Loucy (cell line): Measurements from ENCODE around the gene UBE2O.

Source experiments
- H2AFZ ChIP-seq: fragments of 200-600 bp; sonication (generic); 2 replicates; pipeline ENCODE4 v1.6.0; 2016; ENCODE audit warnings: antibody characterized with exemption, mild to moderate bottlenecking, low read length, moderate library complexity
- H3F3A ChIP-seq: fragments of 200-600 bp; 2 replicates; pipeline ENCODE4 v1.6.0; 2016; ENCODE audit warnings: antibody characterized with exemption, low read depth, mild to moderate bottlenecking
- H3K27me3 ChIP-seq: fragments of 200-600 bp; sonication (generic); 2 replicates; pipeline ENCODE4 v1.6.1; 2014; ENCODE audit warnings: low read length, mild to moderate bottlenecking; ENCODE audit not compliant: insufficient read depth, poor library complexity, severe bottlenecking
- H3K36me3 ChIP-seq: fragments of 200-600 bp; sonication (generic); 2 replicates; pipeline ENCODE4 v1.6.1; 2016; ENCODE audit warnings: low read length; ENCODE audit not compliant: insufficient read depth
- H3K4me1 ChIP-seq: fragments of 200-600 bp; sonication (generic); 2 replicates; pipeline ENCODE4 v1.5.1; 2014; ENCODE audit warnings: low read length, mild to moderate bottlenecking; ENCODE audit not compliant: insufficient read depth, poor library complexity, severe bottlenecking
- H3K4me2 ChIP-seq: fragments of 200-600 bp; sonication (generic); 2 replicates; pipeline ENCODE4 v1.6.0; 2014; ENCODE audit warnings: antibody characterized with exemption, low read length, low read depth, mild to moderate bottlenecking; ENCODE audit not compliant: poor library complexity, severe bottlenecking
- H3K4me3 ChIP-seq: fragments of 200-600 bp; sonication (generic); 2 replicates; pipeline ENCODE4 v1.5.1; 2014; ENCODE audit warnings: low read length, mild to moderate bottlenecking, mixed read lengths; ENCODE audit not compliant: poor library complexity, severe bottlenecking
- H3K79me2 ChIP-seq: fragments of 200-600 bp; sonication (generic); 2 replicates; pipeline ENCODE4 v1.6.1; 2014; ENCODE audit warnings: low read length; ENCODE audit not compliant: insufficient read depth
- H3K9ac ChIP-seq: fragments of 200-600 bp; sonication (generic); 2 replicates; pipeline ENCODE4 v1.6.0; 2014; ENCODE audit warnings: mild to moderate bottlenecking, low read depth, low read length, moderate library complexity; ENCODE audit not compliant: poor library complexity, severe bottlenecking
- H3K9me2 ChIP-seq: fragments of 200-600 bp; sonication (generic); replicated peaks from 2 replicates; pipeline ENCODE4 v1.6.1; 2016; ENCODE audit warnings: low read depth, low read length, mixed read lengths
- H3K9me3 ChIP-seq: fragments of 200-600 bp; sonication (generic); 2 replicates; pipeline ENCODE4 v1.6.1; 2014; ENCODE audit warnings: mild to moderate bottlenecking, antibody characterized with exemption, low read length, low read depth; ENCODE audit not compliant: insufficient read depth
- H4K20me1 ChIP-seq: fragments of 200-600 bp; sonication (generic); 2 replicates; pipeline ENCODE4 v1.6.0; 2014; ENCODE audit warnings: antibody characterized with exemption, low read length, mild to moderate bottlenecking; ENCODE audit not compliant: insufficient read depth, poor library complexity, severe bottlenecking
- EZH2phosphoT487 ChIP-seq: fragments of 200-600 bp; IDR thresholded peaks from 2 replicates; pipeline ENCODE4 v1.6.1; 2018; ENCODE audit warnings: antibody characterized with exemption, mild to moderate bottlenecking, moderate library complexity, borderline replicate concordance
- TF ChIP-seq, protein P1 (sequence below): fragments of 200-600 bp; sonication (generic); conservative IDR thresholded peaks from 2 replicates; pipeline ENCODE4 v1.5.1; 2014; ENCODE audit warnings: mild to moderate bottlenecking, antibody characterized with exemption, low read length

Gene UBE2O

DNA sequence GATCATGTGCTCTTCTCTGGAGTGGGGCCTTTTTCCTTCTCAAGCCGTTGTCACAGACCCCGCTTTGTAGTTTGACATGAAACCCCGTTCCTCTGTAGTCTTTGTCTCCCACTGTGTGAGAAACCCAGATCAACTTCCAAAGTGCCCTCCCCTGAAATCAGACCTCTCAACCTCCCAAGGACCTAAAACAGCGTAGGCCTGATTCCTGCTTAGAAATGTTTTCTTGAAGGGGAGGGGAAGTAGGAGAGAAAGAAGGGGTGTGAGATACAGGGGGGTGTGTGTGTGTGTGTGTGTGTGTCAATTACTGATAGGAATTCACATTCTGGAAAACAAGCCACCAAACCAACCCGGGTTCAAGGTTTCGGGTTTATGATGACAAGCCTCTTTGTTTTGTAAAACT is 1.4 kb downstream of the UBE2O start:
- Histone ChIP-seq H3K9me3 (no peaks in the 10 kb centered on the region), H3K4me1 (peaks cover 49% of the 10 kb centered on the region), H3K9me2 (no peaks in the 10 kb centered on the region), H4K20me1 (peaks cover 59% of the 10 kb centered on the region), H3K9ac (peak overlapping the region; percentile 87), H3K4me3 (peak overlapping the region; percentile 95), H3F3A (no peaks in the 10 kb centered on the region), H2AFZ (no peak overlapping the region), H3K79me2 (peaks cover 65% of the 10 kb centered on the region), H3K27me3 (no peaks in the 10 kb centered on the region), H3K36me3 (no peaks in the 10 kb centered on the region), H3K4me2 (peak overlapping the region; percentile 90)
- TF ChIP-seq, protein P1, sequence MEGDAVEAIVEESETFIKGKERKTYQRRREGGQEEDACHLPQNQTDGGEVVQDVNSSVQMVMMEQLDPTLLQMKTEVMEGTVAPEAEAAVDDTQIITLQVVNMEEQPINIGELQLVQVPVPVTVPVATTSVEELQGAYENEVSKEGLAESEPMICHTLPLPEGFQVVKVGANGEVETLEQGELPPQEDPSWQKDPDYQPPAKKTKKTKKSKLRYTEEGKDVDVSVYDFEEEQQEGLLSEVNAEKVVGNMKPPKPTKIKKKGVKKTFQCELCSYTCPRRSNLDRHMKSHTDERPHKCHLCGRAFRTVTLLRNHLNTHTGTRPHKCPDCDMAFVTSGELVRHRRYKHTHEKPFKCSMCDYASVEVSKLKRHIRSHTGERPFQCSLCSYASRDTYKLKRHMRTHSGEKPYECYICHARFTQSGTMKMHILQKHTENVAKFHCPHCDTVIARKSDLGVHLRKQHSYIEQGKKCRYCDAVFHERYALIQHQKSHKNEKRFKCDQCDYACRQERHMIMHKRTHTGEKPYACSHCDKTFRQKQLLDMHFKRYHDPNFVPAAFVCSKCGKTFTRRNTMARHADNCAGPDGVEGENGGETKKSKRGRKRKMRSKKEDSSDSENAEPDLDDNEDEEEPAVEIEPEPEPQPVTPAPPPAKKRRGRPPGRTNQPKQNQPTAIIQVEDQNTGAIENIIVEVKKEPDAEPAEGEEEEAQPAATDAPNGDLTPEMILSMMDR, result no peak
- no peak for TF ChIP-seq EZH2phosphoT487

DNA sequence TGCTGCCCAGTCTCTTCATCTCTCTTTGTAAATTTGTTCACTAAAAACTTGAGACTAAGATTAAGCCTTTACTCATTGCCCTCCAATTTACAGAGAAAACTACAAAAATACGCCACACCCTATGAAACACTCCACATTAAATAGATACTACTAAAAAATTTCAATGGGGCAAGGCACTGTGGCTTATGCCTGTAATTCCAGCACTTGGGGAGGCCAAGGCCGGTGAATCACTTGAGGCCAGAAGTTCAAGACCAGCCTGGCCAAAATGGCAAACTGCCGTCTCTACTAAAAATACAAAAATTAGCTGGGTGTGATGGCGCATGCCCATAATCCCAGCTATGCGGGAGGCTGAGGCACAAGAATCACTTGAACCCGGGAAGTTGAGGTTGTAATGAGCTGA is 3.8 kb downstream of the UBE2O start:
- peaks cover 71% of the 10 kb centered on the region for H4K20me1 ChIP-seq
- H3K79me2 ChIP-seq, result peaks cover 88% of the 10 kb centered on the region
- peak overlapping the region; percentile 90 for H3K4me2 ChIP-seq

DNA sequence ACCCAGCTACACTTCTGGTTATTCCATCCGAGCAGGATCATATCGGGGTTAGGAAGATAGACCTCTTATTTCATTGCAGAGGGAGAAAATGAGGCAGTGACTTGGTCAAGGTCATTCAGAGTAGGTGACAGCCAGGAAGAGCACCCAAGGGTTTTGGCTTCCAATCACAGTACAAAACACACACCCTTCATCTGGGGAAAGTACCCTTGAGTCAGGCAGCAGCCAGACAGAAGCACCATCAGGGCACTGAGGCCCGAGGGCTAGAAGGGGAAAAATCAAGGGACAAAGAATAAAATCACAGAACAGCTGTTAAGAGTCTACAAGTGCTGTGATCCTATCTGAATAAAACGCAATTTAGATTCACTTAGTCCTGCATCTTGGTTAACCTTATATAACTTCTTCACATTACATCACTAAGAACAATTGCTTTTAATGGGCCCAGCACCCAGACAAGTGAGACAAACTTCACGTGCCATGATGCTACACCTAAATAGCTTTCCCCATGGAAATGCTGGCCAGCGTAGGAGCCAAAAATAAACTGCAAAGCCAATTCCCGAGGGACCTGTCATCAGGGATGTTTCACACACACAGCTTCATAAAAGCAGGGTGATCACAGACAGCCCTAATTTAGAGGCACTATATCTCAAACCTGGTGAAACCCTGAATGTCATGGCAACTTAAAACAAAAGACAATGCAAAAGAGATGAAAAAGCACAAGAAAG is 4.9 kb downstream of the UBE2O start:
- H3K4me2 ChIP-seq, result peak overlapping the region; percentile 90
- peak overlapping the region; percentile 14 for H3K4me3 ChIP-seq
- peaks cover 71% of the 10 kb centered on the region for H4K20me1 ChIP-seq
- H3K4me1 ChIP-seq, result peaks cover 81% of the 10 kb centered on the region
- peak overlapping the region; percentile 24 for H3K9ac ChIP-seq
- no peaks in the 10 kb centered on the region for H3K36me3 ChIP-seq
- no peaks in the 10 kb centered on the region for H3K9me3 ChIP-seq
- H3K79me2 ChIP-seq, result peaks cover 99% of the 10 kb centered on the region
- TF ChIP-seq, protein P1, result no peak
- no peak for TF ChIP-seq EZH2phosphoT487
- H2AFZ ChIP-seq, result no peak overlapping the region
- no peaks in the 10 kb centered on the region for H3K9me2 ChIP-seq
- no peaks in the 10 kb centered on the region for H3F3A ChIP-seq
- no peaks in the 10 kb centered on the region for H3K27me3 ChIP-seq

More for the DNA sequence above, 3.8 kb downstream of the UBE2O start:
- no peaks in the 10 kb centered on the region for H3K9me3 ChIP-seq
- no peak overlapping the region for H2AFZ ChIP-seq
- peak overlapping the region; percentile 14 for H3K4me3 ChIP-seq
- TF ChIP-seq, protein P1, result no peak
- no peaks in the 10 kb centered on the region for H3F3A ChIP-seq
- peak overlapping the region; percentile 24 for H3K9ac ChIP-seq
- H3K36me3 ChIP-seq, result no peaks in the 10 kb centered on the region
- no peaks in the 10 kb centered on the region for H3K9me2 ChIP-seq
- H3K4me1 ChIP-seq, result peaks cover 73% of the 10 kb centered on the region
- H3K27me3 ChIP-seq, result no peaks in the 10 kb centered on the region
